ENCODE measurements around the gene OR52N5. TPM values are rescaled to one million over a fixed set of nuclear protein-coding genes. Genes with fewer than 3 reads are reported as not detected.

OR52N5 gene
- total and polyA plus RNA-seq, 2 donors (not counting 3 experiments of a cell fraction or from before 2014, with no cell fraction given): not detected

GRCh38 chr11:5749836-5750235 is 33.3 kb downstream of the OR52N5 start:
- ChIA-PET CTCF (no interaction called here), POLR2A (no interaction called here)
- intact Hi-C loops (cut with micrococcal nuclease): no loop called here
- H3K27me3 ChIP-seq (ENCODE audit: control insufficient read depth in 2 of 2, insufficient read depth in 2 of 2, low read length in 2 of 2): peaks cover 3 to 5% of the 10 kb centered on the region in 2 experiments
- TF ChIP-seq FOS (IDR thresholded peaks at IDR 0.05; ENCODE audit: borderline replicate concordance, insufficient read depth, low read length): no peak
- TF ChIP-seq POLR2AphosphoS5 (IDR thresholded peaks at IDR 0.05; ENCODE audit: insufficient read depth, low read depth, low read length): no peak
- no peak for TF ChIP-seq MAX (IDR thresholded peaks at IDR 0.05; ENCODE audit: insufficient read depth, insufficient read length)
- TF ChIP-seq JUN (IDR thresholded peaks at IDR 0.05; ENCODE audit: borderline replicate concordance, insufficient read depth, insufficient read length, low read depth): no peak
- TF ChIP-seq CTCF (IDR thresholded peaks at IDR 0.05; ENCODE audit: extremely low read depth in 1 of 2, insufficient read depth in 1 of 2, low read depth in 1 of 2, low read length in 2 of 2): no peak
- no peak for TF ChIP-seq MYC (IDR thresholded peaks at IDR 0.05; ENCODE audit: low read depth, low read length)
- TF ChIP-seq GATA2 (IDR thresholded peaks at IDR 0.05; ENCODE audit: insufficient read depth, insufficient read length, low read depth, low read length): no peak
- no peak for TF ChIP-seq POLR2A (IDR thresholded peaks at IDR 0.05; ENCODE audit: low read depth, low read length)
- no peak for TF ChIP-seq EZH2 (IDR thresholded peaks at IDR 0.05; ENCODE audit: borderline replicate concordance, low read depth, low read length, severe bottlenecking)
- H3K9me1 ChIP-seq (replicated peaks; ENCODE audit: control insufficient read depth, extremely low read depth, insufficient read depth, low read length): no peaks in the 10 kb centered on the region
- no peaks in the 10 kb centered on the region for H3K4me1 ChIP-seq (ENCODE audit: control insufficient read depth, extremely low read depth, insufficient read depth, low read length)
- no peak overlapping the region for H3K4me2 ChIP-seq (ENCODE audit: insufficient read depth, low read length)
- no peak for DNase-seq (ENCODE audit: low read depth, low spot score)
- dilution Hi-C loops (cut with MboI; ENCODE audit: extremely low pct_ligation_motif_present, low sequenced_read_pairs): no loop called here
- no peak overlapping the region for H3K9ac ChIP-seq (replicated peaks; ENCODE audit: extremely low read depth, insufficient read depth, low read length)
- no peak overlapping the region for H2AFZ ChIP-seq (ENCODE audit: low read depth, low read length)
- no peak overlapping the region for H3K4me3 ChIP-seq (replicated peaks in 1 of 3; ENCODE audit: insufficient read depth in 1 of 3, low read depth in 1 of 3, low read length in 3 of 3)
- no peaks in the 10 kb centered on the region for H3K79me2 ChIP-seq (ENCODE audit: control insufficient read depth, insufficient read depth, low read length)
- no peaks in the 10 kb centered on the region for H3K9me3 ChIP-seq (replicated peaks; ENCODE audit: control insufficient read depth, insufficient read depth, low read length)
- FAIRE-seq: no peak
- no peak overlapping the region for H3K27ac ChIP-seq (ENCODE audit: insufficient read depth, low read depth, low read length)
- H4K20me1 ChIP-seq (replicated peaks; ENCODE audit: control insufficient read depth, extremely low read depth, insufficient read depth, low read length): no peaks in the 10 kb centered on the region
- no TSS peak for BruUV-seq (replicated peaks)
- no peaks in the 10 kb centered on the region for H3K36me3 ChIP-seq (ENCODE audit: control insufficient read depth in 2 of 2, extremely low read depth in 1 of 2, insufficient read depth in 2 of 2, low read length in 2 of 2)
